Posterior vena cava (tissue), 2 donors: ENCODE results near the gene DMD. TPM values are rescaled to one million over a fixed set of nuclear protein-coding genes. Genes with fewer than 3 reads are reported as not detected.
"Not testable (repeated sequence)": the region's sequence is repeated elsewhere in the genome, so short reads cannot be mapped to it uniquely, and the experiment has no call there.

ENCODE experiments used
- DNase-seq: peaks from one replicate; pipeline ENCODE4 v3.0.0-alpha.2; 2020; ENCODE audit warnings: low spot score
- intact Hi-C, 2 donors: fragments of 100-400 bp; cut with DNase I; formaldehyde crosslinking; loops; one replicate each; pipeline versions ENCODE4 v1.14.1 to v1.14.2; 2022 to 2023
- total RNA-seq, 2 donors: library from RNA; stranded (reverse); fragmentation: NEBNext Ultra II Directional; extraction: Animal tissue kit (Norgen Biotek cat#: 25700); gene quantifications; one replicate each; pipeline ENCODE4 v1.2.1, GENCODE V29; 2021
- donor health status: DM: yes; HTN: yes; CAD: no.
- donor health status: DM: yes; HTN: yes; CAD: no.

The DMD gene
- total RNA-seq, 2 donors from 2014 or later, result 132 to 139 TPM

- intact Hi-C loops, result no loop called here
- no peak for DNase-seq
Measured at GRCh38 chrX:31388946-31389345, 1822.4 kb downstream of the DMD start.

GRCh38 chrX:31384471-31384870 is 1826.9 kb downstream of the DMD start:
- DNase-seq, result no peak
- intact Hi-C loops, result no loop called here

- intact Hi-C loops, result no loop called here
- no peak for DNase-seq
Measured at GRCh38 chrX:31383991-31384390, 1827.4 kb downstream of the DMD start.

- intact Hi-C loops, DNase-seq: not testable (repeated sequence)
Measured at GRCh38 chrX:31378973-31379372, 1832.4 kb downstream of the DMD start.

GRCh38 chrX:31377821-31378220 is 1833.5 kb downstream of the DMD start:
- intact Hi-C loops, DNase-seq: not testable (repeated sequence)

GRCh38 chrX:31376408-31377022 is 1834.8 kb downstream of the DMD start:
- intact Hi-C loops, result no loop called here
- DNase-seq, result no peak

GRCh38 chrX:31374786-31375185 is 1836.6 kb downstream of the DMD start:
- no peak for DNase-seq
- intact Hi-C loops, result no loop called here

- DNase-seq, result no peak
- intact Hi-C loops, result no loop called here
Measured at GRCh38 chrX:31371956-31372355, 1839.4 kb downstream of the DMD start.

GRCh38 chrX:31367816-31368215 is 1843.5 kb downstream of the DMD start:
- intact Hi-C loops, result no loop called here
- no peak for DNase-seq

- intact Hi-C loops, result no loop called here
- DNase-seq, result no peak
Measured at GRCh38 chrX:31366041-31366440, 1845.3 kb downstream of the DMD start.

GRCh38 chrX:31356275-31357212 is 1854.8 kb downstream of the DMD start:
- intact Hi-C loops, result no loop called here
- no peak for DNase-seq

- no peak for DNase-seq
- intact Hi-C loops, result no loop called here
Measured at GRCh38 chrX:31355206-31355955, 1856.0 kb downstream of the DMD start.

GRCh38 chrX:31353095-31353494 is 1858.3 kb downstream of the DMD start:
- intact Hi-C loops, result no loop called here
- DNase-seq, result no peak

GRCh38 chrX:31350808-31351074 is 1860.6 kb downstream of the DMD start:
- DNase-seq, result no peak
- intact Hi-C loops, result no loop called here

GRCh38 chrX:31349515-31349914 is 1861.8 kb downstream of the DMD start:
- intact Hi-C loops, result no loop called here
- no peak for DNase-seq

- intact Hi-C loops, result no loop called here
- DNase-seq, result no peak
Measured at GRCh38 chrX:31340587-31340986, 1870.8 kb downstream of the DMD start.

GRCh38 chrX:31338991-31339350 is 1872.4 kb downstream of the DMD start:
- DNase-seq, result no peak
- intact Hi-C loops, result no loop called here

- intact Hi-C loops, result no loop called here
- DNase-seq, result no peak
Measured at GRCh38 chrX:31337332-31337731, 1874.0 kb downstream of the DMD start.

GRCh38 chrX:31336419-31336818 is 1874.9 kb downstream of the DMD start:
- no peak for DNase-seq
- intact Hi-C loops, result no loop called here

GRCh38 chrX:31334997-31335396 is 1876.4 kb downstream of the DMD start:
- intact Hi-C loops, result no loop called here

More at GRCh38 chrX:31334997-31335396, 1876.4 kb downstream of the DMD start:
- no peak for DNase-seq
